GM19238 (cell line): Measurements from ENCODE around the gene PLA2R1.

Experiments
- DNase-seq: peaks from one replicate; pipeline ENCODE4 v3.0.0; 2011; ENCODE audit warnings: low spot score; ENCODE audit not compliant: insufficient read length

PLA2R1 gene

GRCh38 chr2:160062292-160063005, at the start of gene PLA2R1:
PLA2R1 (minus strand) TSS chr2:160062615; CDS start chr2:160062403, 212 bp downstream.
- DNase-seq, result no peak

- DNase-seq, result no peak
Observed at GRCh38 chr2:160110674-160111239, 48.3 kb upstream of the PLA2R1 start.

- peak; percentile 16 for DNase-seq
Observed at GRCh38 chr2:160109939-160110673, 47.7 kb upstream of the PLA2R1 start.

- no peak for DNase-seq
Observed at GRCh38 chr2:160109243-160109642, 46.8 kb upstream of the PLA2R1 start.

- no peak for DNase-seq
Observed at GRCh38 chr2:160108646-160109045, 46.2 kb upstream of the PLA2R1 start.

GRCh38 chr2:160105366-160105765, 43.0 kb upstream of the PLA2R1 start:
- no peak for DNase-seq

GRCh38 chr2:160104115-160104514, 41.7 kb upstream of the PLA2R1 start:
- DNase-seq, result no peak

GRCh38 chr2:160097326-160097725, 34.9 kb upstream of the PLA2R1 start:
- DNase-seq, result no peak

GRCh38 chr2:160096409-160096808, 34.0 kb upstream of the PLA2R1 start:
- no peak for DNase-seq

- DNase-seq, result no peak
Observed at GRCh38 chr2:160092445-160092844, 30.0 kb upstream of the PLA2R1 start.

- DNase-seq, result no peak
Observed at GRCh38 chr2:160091381-160091780, 29.0 kb upstream of the PLA2R1 start.

GRCh38 chr2:160087854-160088745, 25.7 kb upstream of the PLA2R1 start:
- DNase-seq, result no peak

- DNase-seq, result no peak
Observed at GRCh38 chr2:160085662-160086061, 23.2 kb upstream of the PLA2R1 start.

- no peak for DNase-seq
Observed at GRCh38 chr2:160077912-160078810, 15.7 kb upstream of the PLA2R1 start.

- no peak for DNase-seq
Observed at GRCh38 chr2:160076914-160077313, 14.5 kb upstream of the PLA2R1 start.

GRCh38 chr2:160076241-160076640, 13.8 kb upstream of the PLA2R1 start:
- DNase-seq, result no peak

GRCh38 chr2:160075171-160075570, 12.8 kb upstream of the PLA2R1 start:
- no peak for DNase-seq

- no peak for DNase-seq
Observed at GRCh38 chr2:160073284-160073888, 11.0 kb upstream of the PLA2R1 start.

GRCh38 chr2:160068906-160069305, 6.5 kb upstream of the PLA2R1 start:
- no peak for DNase-seq

GRCh38 chr2:160064916-160065315, 2.5 kb upstream of the PLA2R1 start:
- no peak for DNase-seq
